ENCODE measurements around the gene CBX8.

CBX8 gene

DNA sequence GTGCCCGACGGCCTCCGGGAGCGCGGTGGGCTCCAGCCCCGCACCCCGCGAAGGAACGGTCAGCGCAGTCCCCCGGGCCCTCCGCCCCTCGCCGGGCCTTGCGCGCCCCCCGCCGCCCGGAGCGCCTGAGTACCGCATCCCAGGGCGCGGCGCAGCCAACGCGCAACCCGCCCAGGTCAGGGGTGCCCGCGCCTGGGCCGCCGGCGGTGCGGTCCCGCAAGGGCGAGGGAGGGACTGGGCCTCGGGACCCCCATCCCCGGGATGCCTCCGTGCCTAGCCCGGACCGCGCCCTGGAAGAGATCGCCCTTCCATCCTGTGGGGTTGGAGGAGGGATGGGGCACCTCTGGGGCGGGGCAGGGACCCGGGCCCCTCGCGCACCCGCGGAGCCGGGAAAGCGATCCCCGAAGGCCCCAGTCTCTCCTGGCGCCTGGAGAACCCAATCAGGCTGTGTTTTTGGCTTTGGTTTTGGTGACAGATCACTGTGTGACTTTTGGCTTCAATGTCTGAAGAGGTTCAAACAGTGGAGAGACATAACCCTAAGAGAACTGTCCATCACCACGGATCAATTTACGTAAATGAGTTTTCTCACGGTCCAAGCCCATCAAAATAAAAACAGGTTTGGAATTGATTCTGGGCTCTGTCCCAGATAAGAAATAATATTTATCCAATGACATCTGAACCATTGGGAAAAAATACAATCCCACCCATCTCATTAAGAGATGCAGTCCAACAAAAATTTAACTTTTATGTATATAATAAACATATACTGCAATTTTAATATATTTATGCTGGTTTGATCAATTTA, 48.4 kb downstream of the CBX8 start:
- DNase-seq = no peak

DNA sequence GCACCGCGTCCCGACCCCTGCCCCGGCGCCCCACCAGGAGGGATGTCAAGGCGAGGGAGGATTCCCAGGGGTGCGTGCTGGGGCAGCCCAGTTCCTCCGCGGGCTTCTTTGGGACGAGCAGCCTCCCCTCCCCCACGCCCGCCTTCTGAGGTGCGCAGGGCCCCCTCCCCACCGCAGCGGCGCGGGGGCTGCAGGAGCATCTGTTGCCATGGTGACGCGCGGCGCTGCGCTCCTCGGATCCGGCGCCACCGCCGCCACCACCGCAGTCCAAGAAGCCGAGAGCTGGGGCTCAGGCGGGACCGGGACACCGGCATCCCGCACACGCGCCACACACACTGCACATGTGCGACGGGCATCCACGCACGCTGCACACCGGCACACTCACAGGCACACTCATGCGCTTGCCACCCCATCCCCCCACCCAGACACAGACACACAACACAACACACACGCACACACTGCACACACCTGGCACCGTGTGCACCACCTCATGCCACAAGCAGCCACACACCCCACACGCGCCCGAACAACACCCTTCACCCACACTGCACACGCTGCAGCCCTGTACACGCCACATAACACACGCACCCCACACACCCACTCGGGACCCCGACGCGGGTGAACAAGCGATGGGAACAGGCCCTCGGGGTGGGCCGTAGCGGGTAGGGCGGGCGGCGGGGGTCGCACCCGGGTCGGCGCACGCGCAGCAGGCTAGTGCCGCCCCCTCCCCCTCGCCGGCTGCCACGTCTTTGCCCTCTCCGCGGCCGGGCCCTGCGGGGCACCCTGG, 49.2 kb downstream of the CBX8 start:
- DNase-seq = peak; percentile 16

DNA sequence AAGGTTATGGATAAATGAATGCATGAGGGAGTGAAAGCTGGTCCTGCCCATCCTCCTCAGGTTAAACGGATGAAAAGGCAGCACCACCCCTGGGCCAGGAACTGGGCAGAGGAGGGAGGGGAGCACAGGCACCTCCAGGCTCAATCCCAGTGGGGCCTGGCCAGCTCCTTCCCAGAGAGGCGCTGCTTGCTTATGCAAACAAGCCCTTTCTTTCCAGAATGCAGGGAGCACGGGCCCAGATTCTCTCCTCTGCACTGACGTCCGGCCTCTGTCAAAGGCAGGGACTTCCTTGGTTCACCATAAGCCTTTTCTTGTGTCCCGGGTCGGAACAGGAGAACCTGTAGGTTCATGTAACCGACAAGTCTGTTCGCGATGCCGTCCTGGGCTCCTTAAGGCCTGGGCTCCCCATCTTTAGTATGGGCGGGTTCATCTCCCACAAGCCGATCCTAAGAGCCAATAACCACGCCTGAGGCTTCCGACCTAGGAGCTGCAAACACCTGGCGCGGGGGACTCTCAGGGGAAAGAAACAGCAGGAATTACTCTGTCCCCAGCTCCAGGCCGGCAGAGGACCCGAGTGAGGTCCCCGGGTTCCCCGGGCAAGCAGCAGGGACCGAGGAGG, 49.9 kb downstream of the CBX8 start:
- no peak for DNase-seq

DNA sequence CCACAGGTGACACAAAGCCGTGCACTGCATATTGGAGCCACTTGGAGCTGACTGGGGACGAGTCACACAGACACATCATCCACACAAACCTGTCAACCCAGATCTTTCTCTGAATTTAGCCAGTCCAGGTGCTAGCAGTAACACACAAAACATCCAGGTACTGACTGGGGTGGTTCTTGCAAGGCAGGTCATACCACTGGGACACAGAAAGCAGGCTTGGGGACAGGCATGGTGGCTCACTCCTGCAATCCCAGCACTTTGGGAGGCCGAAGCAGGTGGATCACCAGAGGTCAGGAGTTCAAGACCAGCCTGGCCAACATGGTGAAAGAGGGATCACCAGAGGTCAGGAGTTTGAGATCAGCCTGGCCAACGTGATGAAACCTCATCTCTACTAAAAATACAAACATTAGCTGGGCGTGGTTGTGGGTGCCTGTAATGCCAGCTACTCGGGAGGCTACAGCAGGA, 51.2 kb downstream of the CBX8 start:
- no peak for DNase-seq

DNA sequence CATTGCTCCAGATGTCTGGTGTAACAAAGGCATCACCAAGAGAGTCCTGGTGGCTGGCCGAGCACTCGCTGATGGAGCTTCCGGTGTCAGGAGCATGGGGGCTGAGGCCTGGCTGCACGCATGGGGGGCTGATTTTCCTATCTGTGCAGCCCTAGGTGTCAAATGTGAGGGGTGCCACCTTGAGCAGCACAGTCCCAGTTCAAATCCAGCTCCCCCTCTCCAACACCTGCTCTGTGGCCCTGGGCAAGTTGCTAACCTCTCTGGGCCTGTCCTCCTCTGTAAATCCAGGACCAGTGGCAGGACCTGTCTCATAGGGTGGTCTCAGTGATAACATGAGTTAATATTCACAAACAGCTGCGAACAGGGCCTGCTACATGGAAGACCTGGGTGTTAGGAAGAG, 53.3 kb downstream of the CBX8 start:
- no peak for DNase-seq

DNA sequence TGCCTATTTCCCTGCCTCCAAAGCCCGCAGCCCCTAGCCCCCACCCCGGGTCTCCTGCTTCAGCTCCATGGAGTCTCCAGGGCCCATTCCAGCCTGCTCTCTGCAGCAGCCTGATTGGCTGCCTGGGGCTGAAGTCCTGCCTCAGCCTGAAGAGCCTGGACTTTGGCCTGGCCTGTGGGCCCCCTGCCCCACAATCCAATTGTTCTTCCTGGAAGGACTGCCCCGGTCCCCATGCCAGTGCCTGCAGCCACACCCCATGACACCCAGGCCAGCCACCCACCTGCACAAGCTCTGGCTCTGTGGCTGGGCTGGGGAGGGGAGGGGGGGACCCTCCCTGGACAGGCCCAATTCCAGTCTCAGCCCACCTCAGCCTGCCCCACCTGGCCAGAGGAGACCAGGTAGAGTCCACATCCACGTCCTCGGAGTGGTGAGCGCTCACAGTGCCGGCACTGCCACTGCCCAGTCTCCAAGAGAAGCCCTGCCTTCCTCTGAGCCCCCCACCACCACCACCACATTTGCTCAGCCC, 53.9 kb downstream of the CBX8 start:
- DNase-seq = no peak

DNA sequence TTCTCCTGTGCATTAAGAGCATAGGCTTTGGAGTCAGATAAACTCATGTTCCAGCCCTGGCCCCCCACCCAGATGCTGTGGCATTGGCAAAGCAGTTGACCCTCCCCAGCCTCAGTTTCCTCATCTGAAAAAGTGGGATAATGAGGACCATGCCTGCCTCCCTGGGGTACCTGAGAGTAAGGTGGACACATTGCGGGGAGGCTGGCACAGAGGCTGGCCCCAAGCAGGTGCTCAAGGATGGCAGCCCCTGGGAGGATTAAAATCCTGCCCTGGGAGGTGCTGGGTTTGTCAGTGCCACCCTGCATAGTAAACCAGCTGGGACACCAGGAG, 54.3 kb downstream of the CBX8 start:
- no peak for DNase-seq
